GM12878 (cell line): ENCODE measurements around the gene MSS51. TPM values are rescaled to one million over a fixed set of nuclear protein-coding genes. Genes with fewer than 3 reads are reported as not detected.

Experiments
- ASH2L ChIP-seq: fragments of 300-600, 200-600 bp; sonication (generic); IDR thresholded peaks from 2 replicates; pipeline ENCODE4 v1.6.1; 2017; ENCODE audit warnings: low read depth, mild to moderate bottlenecking, borderline replicate concordance
- EGR1 ChIP-seq, 2 experiments: IDR thresholded peaks; 1 replicate in 1 of 2; 2 replicates in 1 of 2; pipeline ENCODE4 v1.6.1; 2011 to 2012; ENCODE audit warnings: low read depth in 2 of 2, low read length in 2 of 2, borderline replicate concordance in 1 of 2, mild to moderate bottlenecking in 1 of 2, moderate library complexity in 1 of 2
- FOXM1 ChIP-seq: IDR thresholded peaks from 2 replicates; pipeline ENCODE4 v1.6.1; 2012; ENCODE audit warnings: low read depth, mild to moderate bottlenecking, inconsistent platforms, low read length, moderate library complexity
- HDAC6 ChIP-seq: fragments of 200-600 bp; sonication (generic); IDR thresholded peaks from one replicate; pipeline ENCODE4 v1.8.0; 2017; ENCODE audit warnings: antibody characterized with exemption; ENCODE audit not compliant: unreplicated experiment
- JUND ChIP-seq: IDR thresholded peaks from 2 replicates; pipeline ENCODE4 v1.6.1; 2012; ENCODE audit warnings: low read depth, mild to moderate bottlenecking, low read length, improper control_type of control experiment, moderate library complexity
- MTA3 ChIP-seq: IDR thresholded peaks from 2 replicates; pipeline ENCODE4 v1.6.1; 2012; ENCODE audit warnings: low read length, inconsistent platforms, borderline replicate concordance
- MYB ChIP-seq: fragments of 150-350 bp; IDR thresholded peaks from 2 replicates; pipeline ENCODE4 v1.6.1; 2014; ENCODE audit warnings: mild to moderate bottlenecking, low read depth, low read length, borderline replicate concordance
- NR2F1 ChIP-seq: fragments of 450-650 bp; conservative IDR thresholded peaks from 2 replicates; pipeline ENCODE4 v1.6.1; 2017; ENCODE audit warnings: mild to moderate bottlenecking
- POLR2AphosphoS5 ChIP-seq: IDR thresholded peaks from 2 replicates; pipeline ENCODE4 v1.6.1; 2011; ENCODE audit warnings: mild to moderate bottlenecking, low read length, inconsistent platforms
- RBBP5 ChIP-seq: fragments of 200-600 bp; sonication (generic); conservative IDR thresholded peaks from 2 replicates; pipeline ENCODE4 v1.6.1; 2016
- RUNX3 ChIP-seq: IDR thresholded peaks from 2 replicates; pipeline ENCODE4 v1.6.1; 2012; ENCODE audit warnings: low read length, inconsistent platforms
- SMAD5 ChIP-seq: IDR thresholded peaks from 2 replicates; pipeline ENCODE4 v1.6.1; 2016; ENCODE audit warnings: antibody characterized with exemption, low read depth
- STAT1 ChIP-seq: fragments of 450-650 bp; conservative IDR thresholded peaks from 2 replicates; pipeline ENCODE4 v1.6.1; 2014; ENCODE audit warnings: antibody characterized with exemption, mild to moderate bottlenecking
- STAT3 ChIP-seq: IDR thresholded peaks from 2 replicates; pipeline ENCODE4 v1.6.1; 2011; ENCODE audit warnings: low read depth, low read length, improper control_type of control experiment
- TAF1 ChIP-seq: IDR thresholded peaks from 2 replicates; pipeline ENCODE4 v1.6.1; 2011; ENCODE audit warnings: mild to moderate bottlenecking, low read depth, low read length, borderline replicate concordance
- TCF3 ChIP-seq: IDR thresholded peaks from 2 replicates; pipeline ENCODE4 v1.6.1; 2012; ENCODE audit warnings: low read depth, mild to moderate bottlenecking, low read length, borderline replicate concordance; ENCODE audit not compliant: insufficient read depth
- WRNIP1 ChIP-seq: IDR thresholded peaks from 2 replicates; pipeline ENCODE4 v1.6.1; 2011; ENCODE audit warnings: low read depth, low read length, improper control_type of control experiment, borderline replicate concordance
- polyA plus RNA-seq, 11 experiments: library from polyadenylated mRNA; depleted of rRNA in 4 of 11; unstranded in 6 of 11; stranded (reverse) in 5 of 11; fragments of >200 nt; fragmentation: Nextera tagmentation in 4 of 11; fragmentation: Illumina TruSeq in 1 of 11; extraction: Ambion mirVana in 4 of 11; extraction: Trizol in 1 of 11; gene quantifications; 1 replicate in 1 of 11; 2 replicates in 10 of 11; pipeline versions ENCODE4 v1.2.1 to v1.2.3, GENCODE V29; 2011 to 2016; ENCODE audit warnings: inconsistent platforms in 2 of 11, missing spikeins in 2 of 11, low read depth in 1 of 11
- total RNA-seq, 4 experiments: library from RNA; depleted of rRNA in 3 of 4; stranded (reverse); fragments of >200 nt in 3 of 4; fragmentation: Illumina TruSeq in 1 of 4; extraction: Trizol in 1 of 4; gene quantifications; 2 replicates each; pipeline versions ENCODE4 v1.2.1 to v1.2.3, GENCODE V29; 2013 to 2021
- TF ChIP-seq, protein P1 (sequence below): fragments of 450-650 bp; IDR thresholded peaks from 2 replicates; pipeline ENCODE4 v1.6.1; 2017; ENCODE audit warnings: mild to moderate bottlenecking
- TF ChIP-seq, protein P2 (sequence below): fragments of 150-350 bp; IDR thresholded peaks from 2 replicates; pipeline ENCODE4 v1.6.1; 2014; ENCODE audit warnings: mild to moderate bottlenecking, low read depth, low read length
- TF ChIP-seq, protein P3 (sequence below): IDR thresholded peaks from 2 replicates; pipeline ENCODE4 v1.6.1; 2011; ENCODE audit warnings: low read depth, mild to moderate bottlenecking, low read length, moderate library complexity, borderline replicate concordance; ENCODE audit errors: extremely low read depth
- TF ChIP-seq, protein P4 (sequence below): fragments of 450-650 bp; IDR thresholded peaks from 2 replicates; pipeline ENCODE4 v1.6.1; 2017; ENCODE audit warnings: mild to moderate bottlenecking, low read depth, inconsistent platforms; ENCODE audit not compliant: poor library complexity, severe bottlenecking
- TF ChIP-seq, protein P5 (sequence below): fragments of 450-650 bp; IDR thresholded peaks from 2 replicates; pipeline ENCODE4 v1.6.1; 2016; ENCODE audit warnings: mild to moderate bottlenecking
- TF ChIP-seq, protein P6 (sequence below): IDR thresholded peaks from 2 replicates; pipeline ENCODE4 v1.6.1; 2011; ENCODE audit warnings: mild to moderate bottlenecking, low read depth, low read length, moderate library complexity; ENCODE audit not compliant: insufficient replicate concordance

Gene MSS51
- total and polyA plus RNA-seq, 10 of the 15 experiments (the other 5 are each of a cell fraction or from before 2014, with no cell fraction given), result 0.06 to 2.1 (median 1.5) TPM

DNA sequence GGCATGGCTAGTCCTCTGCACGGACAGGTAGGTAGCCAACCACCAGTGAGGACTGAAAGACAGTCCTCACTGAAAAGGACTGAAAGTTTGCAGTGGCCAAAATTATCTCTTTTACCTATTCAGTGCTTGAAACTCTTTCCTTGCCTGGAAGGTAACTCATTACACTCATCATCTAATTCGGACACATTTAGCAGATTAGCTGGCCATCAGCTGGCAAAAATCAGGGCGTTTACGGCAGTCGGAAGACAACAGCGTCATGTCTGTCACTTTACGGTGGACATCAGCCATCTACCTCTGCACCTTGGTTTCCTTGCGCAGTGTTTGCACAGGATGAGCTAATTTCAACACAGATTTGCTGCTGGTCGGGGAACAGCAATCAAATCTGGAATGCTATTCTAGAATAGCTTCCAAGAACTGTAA is 20.2 kb downstream of the MSS51 start (continued):
- TF ChIP-seq FOXM1 (0 out of 2 replicates have a peak, but pooled peaks have one; percentile 38), HDAC6 (no peak), NR2F1 (no peak), MYB (no peak), POLR2AphosphoS5 (peak; percentile 84; the same call in 1 of the 2 replicates), STAT3 (no peak), EGR1 (IDR thresholded peaks at IDR 0.05; ENCODE audit: borderline replicate concordance in 1 of 2, low read depth in 2 of 2, low read length in 2 of 2) (no peak), STAT1 (no peak), SMAD5 (no peak), TAF1 (0 out of 2 replicates have a peak, but pooled peaks have one; percentile 37), TCF3 (no peak), WRNIP1 (no peak), JUND (no peak), RUNX3 (no peak), ASH2L (no peak), MTA3 (no peak; the same call in 1 of the 2 replicates), RBBP5 (no peak)
- TF ChIP-seq, protein P1, sequence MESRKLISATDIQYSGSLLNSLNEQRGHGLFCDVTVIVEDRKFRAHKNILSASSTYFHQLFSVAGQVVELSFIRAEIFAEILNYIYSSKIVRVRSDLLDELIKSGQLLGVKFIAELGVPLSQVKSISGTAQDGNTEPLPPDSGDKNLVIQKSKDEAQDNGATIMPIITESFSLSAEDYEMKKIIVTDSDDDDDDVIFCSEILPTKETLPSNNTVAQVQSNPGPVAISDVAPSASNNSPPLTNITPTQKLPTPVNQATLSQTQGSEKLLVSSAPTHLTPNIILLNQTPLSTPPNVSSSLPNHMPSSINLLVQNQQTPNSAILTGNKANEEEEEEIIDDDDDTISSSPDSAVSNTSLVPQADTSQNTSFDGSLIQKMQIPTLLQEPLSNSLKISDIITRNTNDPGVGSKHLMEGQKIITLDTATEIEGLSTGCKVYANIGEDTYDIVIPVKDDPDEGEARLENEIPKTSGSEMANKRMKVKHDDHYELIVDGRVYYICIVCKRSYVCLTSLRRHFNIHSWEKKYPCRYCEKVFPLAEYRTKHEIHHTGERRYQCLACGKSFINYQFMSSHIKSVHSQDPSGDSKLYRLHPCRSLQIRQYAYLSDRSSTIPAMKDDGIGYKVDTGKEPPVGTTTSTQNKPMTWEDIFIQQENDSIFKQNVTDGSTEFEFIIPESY, result no peak
- TF ChIP-seq, protein P2, sequence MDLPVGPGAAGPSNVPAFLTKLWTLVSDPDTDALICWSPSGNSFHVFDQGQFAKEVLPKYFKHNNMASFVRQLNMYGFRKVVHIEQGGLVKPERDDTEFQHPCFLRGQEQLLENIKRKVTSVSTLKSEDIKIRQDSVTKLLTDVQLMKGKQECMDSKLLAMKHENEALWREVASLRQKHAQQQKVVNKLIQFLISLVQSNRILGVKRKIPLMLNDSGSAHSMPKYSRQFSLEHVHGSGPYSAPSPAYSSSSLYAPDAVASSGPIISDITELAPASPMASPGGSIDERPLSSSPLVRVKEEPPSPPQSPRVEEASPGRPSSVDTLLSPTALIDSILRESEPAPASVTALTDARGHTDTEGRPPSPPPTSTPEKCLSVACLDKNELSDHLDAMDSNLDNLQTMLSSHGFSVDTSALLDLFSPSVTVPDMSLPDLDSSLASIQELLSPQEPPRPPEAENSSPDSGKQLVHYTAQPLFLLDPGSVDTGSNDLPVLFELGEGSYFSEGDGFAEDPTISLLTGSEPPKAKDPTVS, result no peak
- TF ChIP-seq, protein P3, sequence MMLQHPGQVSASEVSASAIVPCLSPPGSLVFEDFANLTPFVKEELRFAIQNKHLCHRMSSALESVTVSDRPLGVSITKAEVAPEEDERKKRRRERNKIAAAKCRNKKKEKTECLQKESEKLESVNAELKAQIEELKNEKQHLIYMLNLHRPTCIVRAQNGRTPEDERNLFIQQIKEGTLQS, result peak; percentile 38; the same call in 1 of the 2 replicates
- TF ChIP-seq, protein P4, sequence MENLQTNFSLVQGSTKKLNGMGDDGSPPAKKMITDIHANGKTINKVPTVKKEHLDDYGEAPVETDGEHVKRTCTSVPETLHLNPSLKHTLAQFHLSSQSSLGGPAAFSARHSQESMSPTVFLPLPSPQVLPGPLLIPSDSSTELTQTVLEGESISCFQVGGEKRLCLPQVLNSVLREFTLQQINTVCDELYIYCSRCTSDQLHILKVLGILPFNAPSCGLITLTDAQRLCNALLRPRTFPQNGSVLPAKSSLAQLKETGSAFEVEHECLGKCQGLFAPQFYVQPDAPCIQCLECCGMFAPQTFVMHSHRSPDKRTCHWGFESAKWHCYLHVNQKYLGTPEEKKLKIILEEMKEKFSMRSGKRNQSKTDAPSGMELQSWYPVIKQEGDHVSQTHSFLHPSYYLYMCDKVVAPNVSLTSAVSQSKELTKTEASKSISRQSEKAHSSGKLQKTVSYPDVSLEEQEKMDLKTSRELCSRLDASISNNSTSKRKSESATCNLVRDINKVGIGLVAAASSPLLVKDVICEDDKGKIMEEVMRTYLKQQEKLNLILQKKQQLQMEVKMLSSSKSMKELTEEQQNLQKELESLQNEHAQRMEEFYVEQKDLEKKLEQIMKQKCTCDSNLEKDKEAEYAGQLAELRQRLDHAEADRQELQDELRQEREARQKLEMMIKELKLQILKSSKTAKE, result peak; percentile 34
- TF ChIP-seq, protein P5, sequence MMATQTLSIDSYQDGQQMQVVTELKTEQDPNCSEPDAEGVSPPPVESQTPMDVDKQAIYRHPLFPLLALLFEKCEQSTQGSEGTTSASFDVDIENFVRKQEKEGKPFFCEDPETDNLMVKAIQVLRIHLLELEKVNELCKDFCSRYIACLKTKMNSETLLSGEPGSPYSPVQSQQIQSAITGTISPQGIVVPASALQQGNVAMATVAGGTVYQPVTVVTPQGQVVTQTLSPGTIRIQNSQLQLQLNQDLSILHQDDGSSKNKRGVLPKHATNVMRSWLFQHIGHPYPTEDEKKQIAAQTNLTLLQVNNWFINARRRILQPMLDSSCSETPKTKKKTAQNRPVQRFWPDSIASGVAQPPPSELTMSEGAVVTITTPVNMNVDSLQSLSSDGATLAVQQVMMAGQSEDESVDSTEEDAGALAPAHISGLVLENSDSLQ, result peak; percentile 79
- TF ChIP-seq, protein P6, sequence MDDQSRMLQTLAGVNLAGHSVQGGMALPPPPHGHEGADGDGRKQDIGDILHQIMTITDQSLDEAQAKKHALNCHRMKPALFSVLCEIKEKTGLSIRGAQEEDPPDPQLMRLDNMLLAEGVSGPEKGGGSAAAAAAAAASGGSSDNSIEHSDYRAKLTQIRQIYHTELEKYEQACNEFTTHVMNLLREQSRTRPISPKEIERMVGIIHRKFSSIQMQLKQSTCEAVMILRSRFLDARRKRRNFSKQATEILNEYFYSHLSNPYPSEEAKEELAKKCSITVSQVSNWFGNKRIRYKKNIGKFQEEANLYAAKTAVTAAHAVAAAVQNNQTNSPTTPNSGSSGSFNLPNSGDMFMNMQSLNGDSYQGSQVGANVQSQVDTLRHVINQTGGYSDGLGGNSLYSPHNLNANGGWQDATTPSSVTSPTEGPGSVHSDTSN, result peak; percentile 47
